ENCODE measurements around the gene SMURF2. TPM values are rescaled to one million over a fixed set of nuclear protein-coding genes. Genes with fewer than 3 reads are reported as not detected.
A peak's percentile ranks its signal among the peaks of the same experiment; 100 is the strongest.

The SMURF2 gene
- polyA plus RNA-seq, 1 donor: 19.8 TPM

DNA sequence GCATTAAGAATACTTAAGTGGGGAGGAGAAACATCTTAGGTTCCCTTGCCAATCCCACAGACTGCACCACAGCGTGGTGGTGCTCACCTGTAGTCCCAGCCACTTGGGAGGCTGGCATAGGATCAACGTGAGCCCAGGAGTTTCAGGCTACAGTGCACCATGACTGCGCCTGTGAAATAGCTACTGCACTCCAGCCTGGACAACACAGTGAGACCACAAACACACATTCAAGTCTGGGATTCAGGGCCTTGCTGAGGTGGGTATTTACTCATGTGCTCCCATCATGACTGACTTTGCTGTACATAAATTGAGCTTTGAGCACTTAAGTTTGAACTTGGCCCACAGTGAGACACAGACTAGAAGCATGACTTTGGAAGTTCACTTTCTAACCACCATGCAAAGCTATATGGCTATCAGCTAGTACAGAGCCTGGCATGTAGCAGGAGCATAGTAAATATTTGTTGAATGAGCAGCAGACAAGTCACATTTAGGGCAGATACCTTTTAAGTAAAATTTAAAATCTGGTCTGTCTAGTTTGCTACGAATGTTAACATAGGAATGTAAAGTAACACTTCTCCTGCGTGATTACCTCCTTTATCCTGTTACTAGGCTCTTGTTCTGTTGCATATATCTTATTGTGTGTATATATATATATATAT is 121.9 kb downstream of the SMURF2 start:
- no peak for DNase-seq (ENCODE audit: low read depth)

GRCh38 chr17:64538508-64539130 is 123.5 kb downstream of the SMURF2 start:
- no peak for DNase-seq (ENCODE audit: low read depth)

DNA sequence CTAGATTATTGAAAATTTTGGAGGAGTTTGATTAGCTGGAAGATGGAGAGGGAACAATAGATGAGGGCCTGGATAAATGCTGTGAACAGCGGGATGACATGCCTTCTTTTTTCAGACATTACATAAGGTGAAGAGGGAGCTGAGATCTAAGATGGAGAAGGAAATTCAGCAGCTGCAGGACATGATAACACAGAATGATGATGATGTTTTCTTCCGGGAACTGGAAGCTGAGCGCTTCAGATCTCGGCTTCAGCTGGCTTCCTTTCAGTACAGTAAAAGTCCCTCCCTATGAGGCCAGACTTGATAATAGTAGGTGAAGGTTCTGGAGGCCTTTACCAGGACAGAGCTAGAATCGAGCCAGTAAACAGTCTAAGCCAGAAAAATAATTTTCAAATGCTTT is 124.6 kb downstream of the SMURF2 start:
- no peak for DNase-seq (ENCODE audit: low read depth)

DNA sequence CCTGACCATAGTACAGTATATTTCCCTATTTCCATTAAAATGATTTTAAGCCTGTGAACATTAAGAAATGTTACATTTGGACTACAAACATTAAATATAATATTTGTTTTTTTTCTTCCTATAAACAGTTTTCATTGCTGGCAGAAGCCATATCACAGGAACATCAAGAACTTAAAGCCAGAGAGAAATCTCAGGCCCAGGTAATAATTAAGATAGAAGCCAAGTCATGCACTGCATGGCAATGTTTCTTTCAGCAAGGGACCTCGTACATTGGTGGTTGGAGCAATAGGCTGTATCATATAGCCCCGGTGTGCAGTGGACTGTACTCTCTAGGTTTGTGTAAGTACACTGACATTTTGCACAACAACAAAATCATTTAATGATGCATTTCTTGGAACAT is 125.2 kb downstream of the SMURF2 start:
- no peak for DNase-seq (ENCODE audit: low read depth)

DNA sequence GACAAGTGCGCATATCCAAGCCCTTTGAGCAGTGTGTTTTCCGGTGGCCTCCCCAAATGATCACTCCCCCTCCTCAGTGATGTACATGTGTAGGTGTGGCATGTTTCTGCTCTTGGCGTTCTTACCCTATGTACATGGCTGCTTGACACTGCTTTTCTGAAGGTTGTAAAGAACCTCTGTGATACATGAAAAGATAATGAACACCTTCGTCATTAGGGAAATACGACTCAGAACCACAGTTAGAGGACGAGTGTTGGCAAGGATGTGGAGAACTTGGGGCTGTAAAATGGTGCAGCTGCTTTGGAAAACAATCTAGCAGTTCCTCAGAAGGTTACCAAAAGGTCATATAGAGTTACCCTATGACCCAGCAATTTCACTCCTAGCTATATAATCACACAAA is 126.8 kb downstream of the SMURF2 start:
- no peak for DNase-seq (ENCODE audit: low read depth)

DNA sequence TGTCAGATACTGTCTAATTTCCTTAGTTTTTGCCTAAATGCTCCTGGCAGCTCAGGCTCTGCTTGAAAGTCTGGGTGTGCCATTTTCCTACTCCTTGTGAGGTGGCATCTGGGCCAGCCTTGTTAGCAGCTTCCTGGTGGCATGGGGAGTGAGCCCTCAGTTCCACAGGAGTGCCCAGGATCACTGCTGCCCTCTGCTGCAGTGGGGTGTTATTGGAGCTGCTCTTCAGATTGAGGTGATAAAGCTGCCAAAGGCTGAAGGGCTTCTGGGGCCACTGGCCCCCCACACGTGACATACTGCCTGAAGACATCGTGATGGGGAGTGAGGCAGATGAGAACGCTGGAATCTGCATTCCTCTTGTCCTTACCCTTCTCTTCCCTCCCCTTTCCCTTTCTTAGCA is 127.9 kb downstream of the SMURF2 start:
- DNase-seq (ENCODE audit: low read depth): no peak

DNA sequence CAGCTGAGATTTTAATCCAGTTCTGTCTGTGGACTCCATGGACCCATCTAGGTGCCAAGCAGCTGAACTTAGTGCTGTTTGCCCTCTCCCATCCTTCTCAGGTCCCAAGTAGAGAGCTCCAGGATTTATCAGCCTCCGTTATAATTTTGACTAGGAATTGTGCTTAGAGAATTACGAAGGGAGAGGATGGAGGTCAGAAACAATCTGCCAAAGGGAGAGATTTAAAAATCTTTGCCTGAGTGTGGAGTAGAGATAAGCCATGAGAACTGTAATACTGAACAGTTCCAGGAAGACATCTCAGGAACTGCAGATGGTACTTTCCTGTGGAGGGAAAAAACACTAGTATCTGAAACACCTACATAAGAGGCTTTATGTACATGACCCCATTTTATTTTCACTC is 128.3 kb downstream of the SMURF2 start:
- no peak for DNase-seq (ENCODE audit: low read depth)

- DNase-seq (ENCODE audit: low read depth): no peak
Measured at GRCh38 chr17:64532409-64532808, 129.7 kb downstream of the SMURF2 start.

GRCh38 chr17:64531955-64532371 is 130.1 kb downstream of the SMURF2 start:
- no peak for DNase-seq (ENCODE audit: low read depth)

- DNase-seq (ENCODE audit: low read depth): no peak
Measured at GRCh38 chr17:64529221-64529620, 132.9 kb downstream of the SMURF2 start.

GRCh38 chr17:64527914-64528313 is 134.2 kb downstream of the SMURF2 start:
- no peak for DNase-seq (ENCODE audit: low read depth)

DNA sequence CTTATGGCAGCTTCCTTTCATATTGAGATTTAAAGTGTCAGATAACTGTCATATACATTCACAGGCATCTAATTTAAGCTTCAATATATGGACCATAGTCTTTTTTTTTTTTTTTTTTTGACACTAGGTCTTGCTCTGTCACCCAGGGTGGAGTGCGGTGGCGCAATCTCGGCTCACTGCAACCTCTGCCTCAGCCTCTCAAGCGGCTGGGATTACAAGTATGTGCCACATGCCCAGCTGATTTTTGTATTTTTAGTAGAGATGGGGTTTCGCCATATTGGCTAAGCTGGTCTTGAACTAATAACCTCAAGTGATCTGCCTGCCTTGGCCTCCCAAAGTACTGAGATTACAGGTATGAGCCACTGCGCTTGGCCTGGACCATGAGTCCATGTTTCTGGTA is 141.7 kb downstream of the SMURF2 start:
- no peak for DNase-seq (ENCODE audit: low read depth)

DNA sequence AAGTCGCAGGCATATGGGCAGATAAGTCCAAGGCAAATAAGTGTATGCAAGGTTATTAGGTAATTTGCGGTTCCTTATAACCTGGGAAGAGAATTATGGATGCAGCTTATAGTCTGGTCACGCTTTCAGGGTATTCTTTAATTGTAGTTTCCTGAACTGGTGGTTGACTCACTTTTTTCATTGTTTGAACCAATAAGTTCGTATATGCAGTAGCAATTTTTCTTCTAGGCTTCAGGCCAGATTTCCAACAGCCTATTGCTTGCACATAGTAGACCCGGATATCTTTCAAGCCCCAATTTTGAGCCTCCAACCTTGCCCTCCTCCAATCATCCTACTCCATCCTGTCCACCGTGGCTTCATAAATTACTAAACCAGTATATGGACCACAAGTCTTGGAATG is 142.5 kb downstream of the SMURF2 start:
- no peak for DNase-seq (ENCODE audit: low read depth)

- no peak for DNase-seq (ENCODE audit: low read depth)
Measured at GRCh38 chr17:64515829-64516228, 146.3 kb downstream of the SMURF2 start.

GRCh38 chr17:64515419-64515818 is 146.7 kb downstream of the SMURF2 start:
- DNase-seq (ENCODE audit: low read depth): no peak

DNA sequence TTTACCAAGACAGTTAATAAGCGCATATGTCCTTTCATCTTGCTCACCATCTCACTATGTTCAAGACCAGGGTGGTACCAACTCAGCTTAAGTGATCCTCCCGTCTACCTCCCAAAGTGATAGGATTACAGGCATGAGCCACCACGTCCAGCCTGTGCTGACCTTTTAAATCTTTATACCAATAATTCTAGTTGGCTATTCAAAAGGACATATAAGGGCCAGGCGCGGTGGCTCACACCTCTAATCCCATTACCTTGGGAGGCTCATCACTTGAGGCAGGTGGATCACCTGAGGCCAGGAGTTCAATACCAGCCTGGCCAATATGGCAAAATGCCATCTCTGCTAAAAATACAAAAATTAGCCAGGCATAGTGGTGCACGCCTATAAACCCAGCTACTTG is 152.9 kb downstream of the SMURF2 start:
- DNase-seq (ENCODE audit: low read depth): no peak

DNA sequence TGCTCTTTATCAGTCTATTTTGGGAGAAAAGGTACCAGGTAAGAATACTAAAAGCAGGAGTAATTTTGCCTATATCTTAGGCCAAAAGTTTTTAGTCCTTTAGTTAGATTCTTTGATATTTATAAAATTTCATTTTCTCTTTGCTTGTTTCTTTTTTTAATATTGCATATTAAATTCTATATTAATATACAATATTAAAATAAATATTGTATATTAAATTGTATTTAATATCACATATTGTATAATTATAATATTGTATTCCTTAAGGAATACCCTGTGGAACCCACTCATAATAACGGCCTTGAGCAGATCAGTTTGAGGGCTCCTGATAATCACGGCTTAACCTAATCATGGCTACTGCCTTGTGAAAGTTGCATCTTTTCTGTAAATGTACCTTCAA is 153.4 kb downstream of the SMURF2 start:
- DNase-seq (ENCODE audit: low read depth): no peak

DNA sequence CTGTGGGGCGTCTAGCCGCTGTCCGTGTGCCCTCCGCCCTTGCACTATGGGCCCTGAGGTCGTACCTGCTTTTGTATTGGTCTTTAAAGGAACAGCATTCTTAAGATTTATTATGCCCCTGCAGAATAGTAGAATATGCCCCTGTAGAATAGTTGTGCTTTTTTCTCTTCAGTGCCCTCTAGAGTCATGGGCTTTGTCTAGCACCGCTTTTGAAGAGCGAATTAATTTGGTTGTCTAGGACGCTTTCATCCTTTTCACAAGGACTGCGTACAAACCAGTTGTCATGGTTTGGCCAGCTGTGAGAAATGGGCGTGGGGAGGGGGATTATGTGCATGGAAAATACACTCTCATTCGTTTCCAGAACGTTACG is 154.7 kb downstream of the SMURF2 start:
- DNase-seq (ENCODE audit: low read depth): peak; percentile 68

DNA sequence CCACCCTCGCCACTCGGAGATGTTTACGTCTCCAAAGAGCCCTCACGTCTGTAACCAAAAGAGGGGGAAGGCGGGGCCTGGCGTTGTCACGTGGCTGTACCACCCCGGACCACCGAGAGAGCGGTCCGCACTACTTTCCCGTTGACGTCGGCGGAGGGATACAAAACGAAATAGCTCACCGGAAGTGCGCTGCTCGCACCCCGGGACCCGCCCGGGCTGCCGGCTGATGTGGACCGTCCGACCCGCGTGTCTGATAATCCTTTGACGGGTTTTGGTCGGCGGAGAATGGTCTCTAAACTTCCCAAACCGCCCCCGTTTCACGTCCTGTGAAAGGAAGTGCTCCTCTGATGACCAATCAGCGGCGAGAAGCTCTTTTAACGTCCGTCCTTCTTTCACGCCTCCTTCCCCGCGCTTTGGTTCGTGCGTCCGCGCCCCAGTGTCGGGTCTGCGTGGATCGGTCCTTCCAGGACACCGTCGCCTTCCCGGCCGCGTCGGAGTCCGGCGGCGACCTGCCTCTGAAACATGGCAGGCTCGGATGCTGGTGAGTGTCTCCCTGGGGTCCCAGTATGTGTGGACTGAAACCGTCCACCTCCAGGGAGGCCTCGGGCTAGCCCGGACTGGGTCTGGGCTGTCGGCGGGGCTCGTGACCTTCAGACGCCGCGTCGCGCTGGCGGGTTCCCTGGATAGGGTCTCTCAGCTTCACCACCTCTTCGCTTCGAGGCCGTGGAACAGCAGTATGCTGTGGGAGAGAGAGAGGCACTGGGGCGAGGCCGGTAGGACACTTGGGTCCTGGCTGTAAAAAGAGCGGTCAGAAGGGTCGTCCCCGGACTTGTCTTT is 155.3 kb downstream of the SMURF2 start, which contains the start of gene CEP95:
CEP95 (plus strand) TSS at position 402 of the 837 bp plus-strand sequence; CDS start at position 523, 121 bp downstream.
- peak; percentile 96 for DNase-seq (ENCODE audit: low read depth)

- DNase-seq (ENCODE audit: low read depth): peak; percentile 80
Measured at GRCh38 chr17:64506201-64506575, 155.9 kb downstream of the SMURF2 start, which contains the start of gene DDX5. Gene DDX5, minus strand, starts transcription at chr17:64506289. Its CDS starts 170 bp downstream, at chr17:64506119.

GRCh38 chr17:64505340-64506200 is 156.5 kb downstream of the SMURF2 start:
- DNase-seq (ENCODE audit: low read depth): peak; percentile 88

Data from forelimb muscle (tissue), 1 donor.